Kidney (tissue), 14 donors: ENCODE measurements around the gene ACVR1. TPM values are rescaled to one million over a fixed set of nuclear protein-coding genes. Genes with fewer than 3 reads are reported as not detected.

Experiments used
- DNase-seq, 5 donors: peaks; one replicate each; pipeline ENCODE4 v3.0.0-alpha.2; 2013 to 2020
- FAIRE-seq: peaks from 2 replicates; lab custom pipeline; 2012; peaks lifted over from hg19 to GRCh38; lab: Jason Lieb, UNC
- H3K27ac ChIP-seq, 2 donors: one replicate each; pipeline ENCODE4 v1.7.0; 2013; ENCODE audit warnings: low read depth in 2 of 2, low read length in 2 of 2, inconsistent platforms in 1 of 2
- H3K27me3 ChIP-seq: one replicate; pipeline ENCODE4 v1.7.1; 2013; ENCODE audit warnings: low read length, inconsistent platforms; ENCODE audit not compliant: control insufficient read depth, insufficient read depth
- H3K36me3 ChIP-seq, 3 donors: one replicate each; pipeline versions ENCODE4 v1.7.0 to v1.7.1; 2013; ENCODE audit warnings: low read length in 3 of 3, control low read depth in 1 of 3, inconsistent platforms in 1 of 3; ENCODE audit not compliant: insufficient read depth in 3 of 3, control insufficient read depth in 2 of 3
- H3K4me1 ChIP-seq, 3 donors: one replicate each; pipeline versions ENCODE4 v1.7.0 to v1.7.1; 2013; ENCODE audit warnings: low read length in 3 of 3, inconsistent platforms in 1 of 3, low read depth in 1 of 3; ENCODE audit not compliant: control insufficient read depth in 2 of 3, insufficient read depth in 2 of 3
- H3K4me3 ChIP-seq, 3 donors: one replicate each; pipeline versions ENCODE4 v1.7.0 to v1.8.1; 2013; ENCODE audit warnings: low read length in 3 of 3, control low read depth in 1 of 3, inconsistent platforms in 1 of 3
- H3K9ac ChIP-seq, 3 donors: one replicate each; pipeline versions ENCODE4 v1.7.0 to v1.7.1; 2013; ENCODE audit warnings: low read length in 3 of 3, control low read depth in 1 of 3, inconsistent platforms in 1 of 3
- H3K9me3 ChIP-seq, 3 donors: one replicate each; pipeline versions ENCODE4 v1.7.0 to v1.7.1; 2013; ENCODE audit warnings: low read length in 3 of 3, control low read depth in 1 of 3, inconsistent platforms in 1 of 3; ENCODE audit not compliant: control insufficient read depth in 2 of 3, insufficient read depth in 1 of 3
- CTCF ChIP-seq: IDR thresholded peaks from 3 replicates; pipeline ENCODE4 v1.5.1; 2012; ENCODE audit warnings: mild to moderate bottlenecking, moderate library complexity, borderline replicate concordance; ENCODE audit not compliant: insufficient read depth; ENCODE audit errors: extremely low read depth
- intact Hi-C: fragments of 100-400 bp; cut with DNase I; formaldehyde crosslinking; loops from one replicate; pipeline ENCODE4 v1.11.1; 2022
- polyA plus RNA-seq: library from polyadenylated mRNA; stranded (reverse); fragments of 350-450 nt; fragmentation: Illumina TruSeq; extraction: RNeasy Lipid Tissue Mini Kit (QIAGEN cat#74804); gene quantifications from one replicate; pipeline ENCODE4 v1.2.3, GENCODE V29; 2014; ENCODE audit warnings: low read depth, low replicate concordance; ENCODE audit not compliant: insufficient read depth
- total RNA-seq: library from RNA; stranded (reverse); fragmentation: NEBNext Ultra II Directional; extraction: Animal tissue kit (Norgen Biotek cat#: 25700); gene quantifications from one replicate; pipeline ENCODE4 v1.2.1, GENCODE V29; 2021
- donor health status: control.
- donor health status: control.
- donor health status: control.
- donor health status: control.
- donor health status: control.
- donor health status: DM: yes; HTN: yes; CAD: no.
- donor health status: Normal renal cell carcinoma (clear cell type).

Gene ACVR1
- total and polyA plus RNA-seq, 2 donors from 2014 or later = 16.3 to 38.3 TPM

GRCh38 chr2:157903626-157904025, 27.5 kb upstream of the ACVR1 start:
- Histone ChIP-seq H3K36me3 (no peaks in the 10 kb centered on the region), H3K27ac (no peak overlapping the region), H3K27me3 (no peaks in the 10 kb centered on the region), H3K9me3 (no peaks in the 10 kb centered on the region), H3K4me1 (no peaks in the 10 kb centered on the region), H3K4me3 (no peak overlapping the region), H3K9ac (no peak overlapping the region)
- DNase-seq (no peak), FAIRE-seq (no peak)
- TF ChIP-seq CTCF = no peak
- intact Hi-C loops = no loop called here

DNA sequence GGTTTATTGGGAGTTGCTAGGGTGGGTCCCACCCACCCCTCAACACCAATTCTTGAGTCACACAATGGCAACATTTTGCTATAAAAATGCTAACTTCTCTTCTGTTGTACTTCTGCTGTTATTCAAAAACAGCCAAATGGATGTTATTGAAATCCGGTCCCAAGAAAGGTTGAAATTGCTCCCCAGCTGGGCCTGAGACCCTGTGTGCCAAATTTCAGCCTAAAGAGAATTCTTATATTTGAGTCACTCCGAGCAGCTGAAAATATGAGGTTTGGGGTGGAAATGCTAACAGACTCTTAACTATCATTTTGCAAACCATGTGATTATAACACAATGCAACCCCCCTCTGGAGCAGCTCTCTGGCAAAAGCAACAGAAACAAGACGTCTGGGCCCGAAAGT, 27.0 kb upstream of the ACVR1 start:
- H3K4me1 ChIP-seq = no peaks in the 10 kb centered on the region
- H3K4me3 ChIP-seq = no peak overlapping the region
- no peak for TF ChIP-seq CTCF
- DNase-seq (no peak), FAIRE-seq (no peak)
- no peaks in the 10 kb centered on the region for H3K27me3 ChIP-seq
- H3K27ac ChIP-seq = no peak overlapping the region
- no peak overlapping the region for H3K9ac ChIP-seq
- H3K9me3 ChIP-seq = no peaks in the 10 kb centered on the region
- H3K36me3 ChIP-seq = no peaks in the 10 kb centered on the region
- intact Hi-C loops = no loop called here

- TF ChIP-seq CTCF = no peak
- intact Hi-C loops = no loop called here
- Histone ChIP-seq H3K36me3 (no peaks in the 10 kb centered on the region), H3K9me3 (no peaks in the 10 kb centered on the region), H3K9ac (no peak overlapping the region), H3K4me3 (no peak overlapping the region), H3K4me1 (no peaks in the 10 kb centered on the region), H3K27ac (no peak overlapping the region), H3K27me3 (no peaks in the 10 kb centered on the region)
- no peak for DNase-seq
- no peak for FAIRE-seq
Observed at GRCh38 chr2:157902692-157903091, 26.6 kb upstream of the ACVR1 start.

DNA sequence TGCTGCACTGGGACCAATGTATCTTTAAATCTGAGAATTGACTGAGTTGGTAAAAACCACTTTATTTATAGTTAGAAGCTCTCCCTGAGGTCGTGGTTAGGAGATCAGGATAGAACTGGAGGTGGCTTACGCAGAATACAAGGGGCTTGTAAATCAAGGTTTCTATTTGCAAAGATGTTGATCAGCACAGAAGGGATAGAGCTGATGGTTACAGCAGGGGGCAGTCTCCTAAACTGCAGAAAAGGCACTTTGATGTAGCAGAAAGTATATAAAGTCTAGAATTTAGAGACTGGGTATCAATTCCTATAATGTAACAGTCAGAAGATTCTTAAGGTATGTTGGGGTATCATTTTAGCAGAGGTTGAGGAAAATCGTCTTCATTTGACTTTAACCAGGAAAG, 25.2 kb upstream of the ACVR1 start:
- Histone ChIP-seq H3K9ac (no peak overlapping the region), H3K27me3 (no peaks in the 10 kb centered on the region), H3K9me3 (no peaks in the 10 kb centered on the region), H3K36me3 (no peaks in the 10 kb centered on the region), H3K4me1 (no peaks in the 10 kb centered on the region), H3K27ac (no peak overlapping the region), H3K4me3 (no peak overlapping the region)
- DNase-seq = no peak
- intact Hi-C loops = no loop called here
- no peak for FAIRE-seq
- no peak for TF ChIP-seq CTCF
